ENCODE results near the gene MROH2B. TPM values are rescaled to one million over a fixed set of nuclear protein-coding genes. Genes with fewer than 3 reads are reported as not detected.

Gene MROH2B
- total RNA-seq, 2 donors from 2014 or later: not detected

DNA sequence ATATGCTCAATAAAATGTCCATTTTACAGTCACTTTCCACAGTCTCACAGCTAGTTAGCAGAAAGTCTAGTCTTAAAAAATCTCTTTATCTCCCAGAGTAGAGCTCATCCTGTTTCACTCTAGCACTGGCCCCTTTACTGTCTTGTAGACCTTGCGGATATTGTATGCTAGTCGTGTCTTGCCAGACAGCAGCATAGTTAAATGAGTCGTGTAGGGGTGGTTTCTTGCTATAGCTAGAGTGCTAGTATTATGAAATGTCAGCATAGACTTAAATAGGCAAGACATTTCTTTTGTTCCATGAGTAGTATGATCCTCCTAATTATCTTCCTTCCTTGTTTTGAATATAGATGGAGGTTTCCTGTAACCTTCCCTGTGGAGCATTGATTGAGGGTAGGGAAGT lies 84.5 kb downstream of the MROH2B start:
- H3K27me3 ChIP-seq (ENCODE audit: control insufficient read depth, insufficient read depth, low read length, poor library complexity, severe bottlenecking): no peaks in the 10 kb centered on the region
- Mint-ChIP-seq H3K4me3 (no peak overlapping the region), H3K27me3 (ENCODE audit: insufficient read depth) (no peaks in the 10 kb centered on the region), H3K9me3 (peaks cover 2% of the 10 kb centered on the region), H3K27ac (no peak overlapping the region), H3K4me1 (peaks cover 20% of the 10 kb centered on the region), H3K36me3 (ENCODE audit: low read depth) (no peaks in the 10 kb centered on the region)
- 98% methylated on average over 3 of the region's 3 CpGs; no CpG with 5 or more reads in 1 of the 2 experiments for WGBS, 2 experiments (ENCODE audit: insufficient coverage in 1 of 2, insufficient read length in 1 of 2)
- no peak for DNase-seq
- no peak overlapping the region for H3K9ac ChIP-seq (ENCODE audit: extremely low read depth, low read length, poor library complexity, severe bottlenecking)
- H3K27ac ChIP-seq (ENCODE audit: low read depth, low read length): no peak overlapping the region
- H3K36me3 ChIP-seq (ENCODE audit: control insufficient read depth, insufficient read depth, low read length): no peaks in the 10 kb centered on the region
- no peak for TF ChIP-seq CTCF (conservative IDR thresholded peaks at IDR 0.05)
- peaks cover 8% of the 10 kb centered on the region for H3K9me3 ChIP-seq (ENCODE audit: control insufficient read depth, low read length)
- H3K4me1 ChIP-seq (ENCODE audit: control insufficient read depth, insufficient read depth, low read length): no peaks in the 10 kb centered on the region
- H3K4me3 ChIP-seq (ENCODE audit: low read length): no peak overlapping the region

GRCh38 chr5:40985501-40985900 lies 85.6 kb downstream of the MROH2B start:
- H3K27ac Mint-ChIP-seq: no peak overlapping the region
- no peak overlapping the region for H3K27ac ChIP-seq (ENCODE audit: low read depth, low read length)
- H3K27me3 Mint-ChIP-seq (ENCODE audit: insufficient read depth): no peaks in the 10 kb centered on the region
- WGBS, 2 experiments (ENCODE audit: insufficient coverage in 1 of 2, insufficient read length in 1 of 2): 57 to 59% methylated on average over 3 to 4 of the region's 4 CpGs
- no peaks in the 10 kb centered on the region for H3K27me3 ChIP-seq (ENCODE audit: control insufficient read depth, insufficient read depth, low read length, poor library complexity, severe bottlenecking)
- no peaks in the 10 kb centered on the region for H3K4me1 ChIP-seq (ENCODE audit: control insufficient read depth, insufficient read depth, low read length)
- H3K36me3 Mint-ChIP-seq (ENCODE audit: low read depth): no peaks in the 10 kb centered on the region
- no peak overlapping the region for H3K4me3 ChIP-seq (ENCODE audit: low read length)
- H3K36me3 ChIP-seq (ENCODE audit: control insufficient read depth, insufficient read depth, low read length): no peaks in the 10 kb centered on the region
- no peak overlapping the region for H3K9ac ChIP-seq (ENCODE audit: extremely low read depth, low read length, poor library complexity, severe bottlenecking)
- peaks cover 8% of the 10 kb centered on the region for H3K9me3 ChIP-seq (ENCODE audit: control insufficient read depth, low read length)
- H3K4me3 Mint-ChIP-seq: no peak overlapping the region
- TF ChIP-seq CTCF (conservative IDR thresholded peaks at IDR 0.05): no peak
- DNase-seq: no peak
- peaks cover 20% of the 10 kb centered on the region for H3K4me1 Mint-ChIP-seq
- H3K9me3 Mint-ChIP-seq: peaks cover 2% of the 10 kb centered on the region

GRCh38 chr5:40984884-40985283 lies 86.3 kb downstream of the MROH2B start:
- Mint-ChIP-seq H3K4me1 (peaks cover 20% of the 10 kb centered on the region), H3K4me3 (no peak overlapping the region), H3K36me3 (ENCODE audit: low read depth) (no peaks in the 10 kb centered on the region), H3K27me3 (ENCODE audit: insufficient read depth) (no peaks in the 10 kb centered on the region), H3K27ac (no peak overlapping the region), H3K9me3 (peaks cover 2% of the 10 kb centered on the region)
- Histone ChIP-seq H3K9me3 (ENCODE audit: control insufficient read depth, low read length) (peaks cover 8% of the 10 kb centered on the region), H3K4me3 (ENCODE audit: low read length) (no peak overlapping the region), H3K27ac (ENCODE audit: low read depth, low read length) (no peak overlapping the region), H3K4me1 (ENCODE audit: control insufficient read depth, insufficient read depth, low read length) (no peaks in the 10 kb centered on the region), H3K36me3 (ENCODE audit: control insufficient read depth, insufficient read depth, low read length) (no peaks in the 10 kb centered on the region), H3K9ac (ENCODE audit: extremely low read depth, low read length, poor library complexity, severe bottlenecking) (no peak overlapping the region), H3K27me3 (ENCODE audit: control insufficient read depth, insufficient read depth, low read length, poor library complexity, severe bottlenecking) (no peaks in the 10 kb centered on the region)
- no peak for TF ChIP-seq CTCF (conservative IDR thresholded peaks at IDR 0.05)
- WGBS, 2 experiments (ENCODE audit: insufficient coverage in 1 of 2, insufficient read length in 1 of 2): 93 to 99% methylated on average over 2 to 3 of the region's 3 CpGs
- DNase-seq: no peak
